HepG2 (cell line): ENCODE measurements around the gene ZSCAN20. TPM values are rescaled to one million over a fixed set of nuclear protein-coding genes. Genes with fewer than 3 reads are reported as not detected.

ENCODE experiments used
- ATAC-seq: fragments of 200-7000 bp; cut with Tn5 transposase; 3 replicates; pipeline ENCODE4 v1.9.1; 2020; ENCODE audit warnings: mild to moderate bottlenecking, moderate library complexity
- BruUV-seq: library from RNA; stranded (reverse); fragments of 400-500 nt; replicated peaks from 2 replicates; lab custom pipeline; 2021; lab: Mats Ljungman, UMichigan
- CTCF ChIA-PET: fragments of 300-600 bp; formaldehyde crosslinking; extraction: SDS; loops from one replicate; lab custom pipeline; 2021; ENCODE audit warnings: low total read pairs, inconsistent platforms, low intra/inter-chr PET ratio; lab: Yijun Ruan, JAX
- POLR2A ChIA-PET: fragments of 350-600 bp; sonication (Branson Sonifier 250); formaldehyde crosslinking; loops from one replicate; lab custom pipeline; 2020; ENCODE audit warnings: antibody characterized with exemption, inconsistent platforms; lab: Yijun Ruan, JAX
- DNase-seq: peaks from one replicate; pipeline ENCODE4 v3.0.0-alpha.2; 2015; ENCODE audit warnings: low spot score
- FAIRE-seq: peaks from 3 replicates; lab custom pipeline; 2011; peaks lifted over from hg19 to GRCh38; lab: Jason Lieb, UNC
- H2AFZ ChIP-seq: one replicate; pipeline ENCODE4 v1.6.1; 2011; ENCODE audit warnings: low read length, inconsistent platforms
- H3K27ac ChIP-seq: fragments of 300-600 bp; 3 replicates; pipeline ENCODE4 v1.8.0; 2011; ENCODE audit warnings: mixed run types, mild to moderate bottlenecking, mixed read lengths, low read length, inconsistent platforms; ENCODE audit not compliant: insufficient read depth; ENCODE audit errors: extremely low read length
- H3K27me3 ChIP-seq, 2 experiments: fragments of 200-600 bp in 1 of 2; 2 replicates in 1 of 2; 3 replicates in 1 of 2; pipeline versions ENCODE4 v1.6.0 to v1.8.0; 2011; ENCODE audit warnings: low read length in 2 of 2, mild to moderate bottlenecking in 2 of 2, moderate library complexity in 2 of 2, inconsistent platforms in 1 of 2; ENCODE audit not compliant: insufficient read depth in 2 of 2, control insufficient read depth in 1 of 2
- H3K36me3 ChIP-seq, 2 experiments: fragments of 200-600 bp in 1 of 2; replicated peaks in 1 of 2; 2 replicates in 1 of 2; 3 replicates in 1 of 2; pipeline versions ENCODE4 v1.5.1 to v1.8.0; 2011; ENCODE audit warnings: low read length in 2 of 2, inconsistent platforms in 1 of 2; ENCODE audit not compliant: insufficient read depth in 2 of 2, control insufficient read depth in 1 of 2
- H3K4me1 ChIP-seq: 2 replicates; pipeline ENCODE4 v1.5.1; 2012; ENCODE audit warnings: low read length, inconsistent platforms; ENCODE audit not compliant: insufficient read depth
- H3K4me2 ChIP-seq: 2 replicates; pipeline ENCODE4 v1.6.0; 2011; ENCODE audit warnings: low read depth, low read length, inconsistent platforms
- H3K4me3 ChIP-seq, 3 experiments: fragments of 200-600 bp in 1 of 3; sonication (generic), shearing (Covaris generic) in 1 of 3; replicated peaks in 1 of 3; 2 replicates each; pipeline ENCODE4 v1.5.1; 2011 to 2016; ENCODE audit warnings: low read length in 3 of 3, inconsistent platforms in 2 of 3, low read depth in 2 of 3, mild to moderate bottlenecking in 2 of 3, control low read depth in 1 of 3, mixed read lengths in 1 of 3; ENCODE audit not compliant: insufficient read depth in 1 of 3
- H3K79me2 ChIP-seq: one replicate; pipeline ENCODE4 v1.6.1; 2011; ENCODE audit warnings: low read length, inconsistent platforms; ENCODE audit not compliant: insufficient read depth
- H3K9ac ChIP-seq: 2 replicates; pipeline ENCODE4 v1.6.0; 2011; ENCODE audit warnings: mild to moderate bottlenecking, low read depth, low read length, inconsistent platforms; ENCODE audit not compliant: insufficient read depth
- H3K9me3 ChIP-seq: 2 replicates; pipeline ENCODE4 v1.5.1; 2012; ENCODE audit warnings: mild to moderate bottlenecking, low read length
- H4K20me1 ChIP-seq: 2 replicates; pipeline ENCODE4 v1.6.0; 2011; ENCODE audit warnings: inconsistent platforms, mild to moderate bottlenecking, low read length, moderate library complexity; ENCODE audit not compliant: insufficient read depth
- DBP ChIP-seq: sonication (generic); formaldehyde crosslinking; IDR thresholded peaks from 2 replicates; pipeline ENCODE4 v1.4.0; 2020; ENCODE audit warnings: missing genetic modification reagents; ENCODE audit errors: not compliant biosample characterization
- KDM1A ChIP-seq: IDR thresholded peaks from 2 replicates; pipeline ENCODE4 v1.6.1; 2016; ENCODE audit warnings: missing compliant biosample characterization
- MIER3 ChIP-seq: IDR thresholded peaks from 2 replicates; pipeline ENCODE4 v1.6.1; 2016; ENCODE audit warnings: missing compliant biosample characterization, borderline replicate concordance
- NAIF1 ChIP-seq: sonication (generic); formaldehyde crosslinking; IDR thresholded peaks from 2 replicates; pipeline ENCODE4 v1.5.0; 2020; ENCODE audit warnings: mild to moderate bottlenecking, missing genetic modification reagents, borderline replicate concordance
- NFIB ChIP-seq: sonication (generic); formaldehyde crosslinking; IDR thresholded peaks from 2 replicates; pipeline ENCODE4 v1.9.0; 2021; ENCODE audit warnings: missing genetic modification reagents, mild to moderate bottlenecking, borderline replicate concordance
- TAF15 ChIP-seq: fragments of 200-400 bp; formaldehyde crosslinking; IDR thresholded peaks from one replicate; pipeline ENCODE4 v1.6.1; 2018; ENCODE audit warnings: mild to moderate bottlenecking, low read depth, low read length; ENCODE audit not compliant: poor library complexity, severe bottlenecking
- THRA ChIP-seq: sonication (generic); formaldehyde crosslinking; IDR thresholded peaks from 2 replicates; pipeline ENCODE4 v1.4.0; 2020; ENCODE audit warnings: missing genetic modification reagents, borderline replicate concordance
- ZFP91 ChIP-seq: sonication (generic); formaldehyde crosslinking; IDR thresholded peaks from 2 replicates; pipeline ENCODE4 v1.9.0; 2022; ENCODE audit warnings: missing genetic modification reagents, mild to moderate bottlenecking, borderline replicate concordance
- ZFY ChIP-seq: sonication (generic); formaldehyde crosslinking; IDR thresholded peaks from 2 replicates; pipeline ENCODE4 v1.4.0; 2020; ENCODE audit warnings: missing genetic modification reagents
- ZNF136 ChIP-seq: sonication (generic); formaldehyde crosslinking; IDR thresholded peaks from 2 replicates; pipeline ENCODE4 v1.8.1; 2022; ENCODE audit warnings: low read depth, mild to moderate bottlenecking, moderate library complexity, missing genetic modification reagents
- ZNF138 ChIP-seq: sonication (generic); formaldehyde crosslinking; IDR thresholded peaks from 2 replicates; pipeline ENCODE4 v1.5.0; 2020; ENCODE audit warnings: mild to moderate bottlenecking, low read depth, missing genetic modification reagents
- ZNF276 ChIP-seq: sonication (generic); formaldehyde crosslinking; IDR thresholded peaks from 2 replicates; pipeline ENCODE4 v1.4.0; 2020; ENCODE audit warnings: mild to moderate bottlenecking, low read depth, missing genetic modification reagents
- ZNF615 ChIP-seq: sonication (generic); formaldehyde crosslinking; IDR thresholded peaks from 2 replicates; pipeline ENCODE4 v1.5.0; 2020; ENCODE audit warnings: mild to moderate bottlenecking, missing genetic modification reagents, borderline replicate concordance
- ZNF788 ChIP-seq: sonication (generic); formaldehyde crosslinking; IDR thresholded peaks from 2 replicates; pipeline ENCODE4 v1.5.0; 2020; ENCODE audit warnings: mild to moderate bottlenecking, missing genetic modification reagents, borderline replicate concordance
- ZSCAN21 ChIP-seq: sonication (generic); formaldehyde crosslinking; IDR thresholded peaks from 2 replicates; pipeline ENCODE4 v1.8.0; 2022; ENCODE audit warnings: mild to moderate bottlenecking, missing genetic modification reagents, moderate library complexity, borderline replicate concordance
- WGBS: methylation state at CpG from one replicate; pipeline ENCODE4 v1.1.6; 2017; ENCODE audit warnings: low lambda C conversion rate; 5-methylcytosine and 5-hydroxymethylcytosine counted together
- in situ Hi-C: cut with HindIII; loops from 2 replicates; pipeline ENCODE4 v1.10.0; 2017; ENCODE audit warnings: low pct_unique_long_range_greater_than_20kb; ENCODE audit not compliant: extremely low pct_ligation_motif_present
- intact Hi-C: fragments of 100-400 bp; cut with micrococcal nuclease; formaldehyde crosslinking; loops from one replicate; pipeline ENCODE4 v1.10.0; 2022; ENCODE audit not compliant: unreplicated experiment
- polyA plus RNA-seq, 8 experiments: library from polyadenylated mRNA; depleted of rRNA in 3 of 8; stranded (reverse) in 7 of 8; unstranded in 1 of 8; fragments of >200 nt; fragmentation: Illumina TruSeq in 4 of 8; extraction: Trizol in 4 of 8; gene quantifications; 2 replicates each; pipeline versions ENCODE4 v1.2.1 to v1.2.3, GENCODE V29; 2011 to 2016; ENCODE audit warnings: low read depth in 4 of 8, missing spikeins in 1 of 8, mixed read lengths in 1 of 8; ENCODE audit not compliant: insufficient read depth in 1 of 8
- total RNA-seq, 5 experiments: library from RNA; depleted of rRNA; stranded (reverse); fragments of >200 nt; fragmentation: Illumina TruSeq; extraction: Trizol; gene quantifications; 2 replicates each; pipeline ENCODE4 v1.2.3, GENCODE V29; 2016; ENCODE audit warnings: low read depth in 1 of 5

The ZSCAN20 gene
- total and polyA plus RNA-seq, 2 of the 13 experiments (the other 11 are each of a cell fraction or from before 2014, with no cell fraction given), result 1.1 to 2.8 TPM

- DNase-seq (no peak), ATAC-seq (no peak), FAIRE-seq (no peak)
- in situ Hi-C loops, result no loop called here
- Histone ChIP-seq H3K79me2 (no peaks in the 10 kb centered on the region), H3K27ac (no peak overlapping the region), H3K27me3 (peaks cover 2 to 45% of the 10 kb centered on the region in 2 experiments; a peak in 4 of 5 replicates)
- 47% methylated on average over 14 of the region's 27 CpGs for WGBS
- TF ChIP-seq ZNF276 (no peak), ZSCAN21 (CRISPR knock-in tag) (no peak), NFIB (CRISPR knock-in tag) (no peak), TAF15 (no peak), ZNF136 (no peak), THRA (CRISPR knock-in tag) (no peak), ZNF138 (CRISPR knock-in tag) (no peak), ZFP91 (CRISPR knock-in tag) (no peak), DBP (CRISPR knock-in tag) (no peak), MIER3 (no peak), ZFY (CRISPR knock-in tag) (no peak), ZNF788 (no peak), NAIF1 (no peak), ZNF615 (CRISPR knock-in tag) (no peak), KDM1A (CRISPR knock-in tag) (no peak)
- TF ChIP-seq, all 625 proteins: peak for 0
- Histone ChIP-seq H3K4me3 (no peak overlapping the region), H2AFZ (no peak overlapping the region), H4K20me1 (no peaks in the 10 kb centered on the region), H3K9ac (no peak overlapping the region), H3K4me2 (no peak overlapping the region), H3K9me3 (no peaks in the 10 kb centered on the region), H3K36me3 (no peaks in the 10 kb centered on the region), H3K4me1 (no peaks in the 10 kb centered on the region)
- intact Hi-C loops, result no loop called here
- POLR2A ChIA-PET, result no interaction called here
- BruUV-seq, result no TSS peak
- CTCF ChIA-PET, result no interaction called here
These were observed 46.9 kb downstream of the ZSCAN20 start for GRCh38 chr1:33519240-33519884.
